NB4 (cell line): ENCODE results near the gene SAMD13.

Source experiments
- CTCF ChIP-seq: IDR thresholded peaks from one replicate; pipeline ENCODE4 v1.5.1; 2012; ENCODE audit warnings: low read depth, low read length
- POLR2A ChIP-seq: IDR thresholded peaks from 2 replicates; pipeline ENCODE4 v1.6.1; 2011; ENCODE audit warnings: mild to moderate bottlenecking; ENCODE audit not compliant: insufficient read length; ENCODE audit errors: extremely low read depth

DNA sequence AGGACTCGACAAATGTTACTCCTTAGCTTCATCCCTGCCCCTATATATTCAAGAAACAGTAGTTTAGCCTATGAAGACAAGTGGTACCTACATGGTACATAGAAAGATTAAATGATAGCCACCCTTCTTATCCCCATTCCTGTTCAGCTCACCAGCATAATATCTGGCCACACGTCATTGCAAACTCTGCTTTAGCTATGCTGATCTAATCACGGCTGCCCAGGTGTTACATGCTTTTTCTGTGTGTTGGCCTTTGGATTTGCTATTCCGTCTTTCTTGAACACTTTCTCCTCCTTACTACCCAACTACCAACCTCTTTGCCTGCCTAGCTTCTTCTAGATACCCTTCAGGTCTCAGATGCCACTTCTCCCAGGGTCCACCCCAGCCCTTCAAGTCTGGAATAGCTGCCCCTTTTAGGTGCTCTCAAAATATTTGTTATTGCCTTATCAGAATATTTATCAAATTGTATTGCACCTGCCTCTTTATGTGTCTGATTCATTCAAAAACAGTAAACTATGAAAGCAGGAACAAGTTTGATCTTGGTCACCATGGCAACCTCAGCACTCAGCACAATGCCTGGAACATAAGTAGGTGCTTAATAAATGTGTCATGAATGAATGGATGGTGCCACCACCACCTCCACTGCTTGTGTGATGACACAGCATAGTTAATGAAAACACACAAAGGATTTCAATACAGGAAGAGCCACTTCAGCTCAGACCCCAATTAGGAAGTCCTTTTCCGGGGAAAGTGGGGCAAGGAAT, 85.4 kb downstream of the SAMD13 start:
- TF ChIP-seq CTCF (no peak), POLR2A (no peak)
